Activated naive CD4-positive, alpha-beta T cell (primary cell): ENCODE data around the gene STPG3.

ENCODE experiments used
- DNase-seq, 4 experiments: peaks; one replicate each; lab custom pipeline; 2025; lab: John Stamatoyannopoulos, UW

Gene STPG3

DNA sequence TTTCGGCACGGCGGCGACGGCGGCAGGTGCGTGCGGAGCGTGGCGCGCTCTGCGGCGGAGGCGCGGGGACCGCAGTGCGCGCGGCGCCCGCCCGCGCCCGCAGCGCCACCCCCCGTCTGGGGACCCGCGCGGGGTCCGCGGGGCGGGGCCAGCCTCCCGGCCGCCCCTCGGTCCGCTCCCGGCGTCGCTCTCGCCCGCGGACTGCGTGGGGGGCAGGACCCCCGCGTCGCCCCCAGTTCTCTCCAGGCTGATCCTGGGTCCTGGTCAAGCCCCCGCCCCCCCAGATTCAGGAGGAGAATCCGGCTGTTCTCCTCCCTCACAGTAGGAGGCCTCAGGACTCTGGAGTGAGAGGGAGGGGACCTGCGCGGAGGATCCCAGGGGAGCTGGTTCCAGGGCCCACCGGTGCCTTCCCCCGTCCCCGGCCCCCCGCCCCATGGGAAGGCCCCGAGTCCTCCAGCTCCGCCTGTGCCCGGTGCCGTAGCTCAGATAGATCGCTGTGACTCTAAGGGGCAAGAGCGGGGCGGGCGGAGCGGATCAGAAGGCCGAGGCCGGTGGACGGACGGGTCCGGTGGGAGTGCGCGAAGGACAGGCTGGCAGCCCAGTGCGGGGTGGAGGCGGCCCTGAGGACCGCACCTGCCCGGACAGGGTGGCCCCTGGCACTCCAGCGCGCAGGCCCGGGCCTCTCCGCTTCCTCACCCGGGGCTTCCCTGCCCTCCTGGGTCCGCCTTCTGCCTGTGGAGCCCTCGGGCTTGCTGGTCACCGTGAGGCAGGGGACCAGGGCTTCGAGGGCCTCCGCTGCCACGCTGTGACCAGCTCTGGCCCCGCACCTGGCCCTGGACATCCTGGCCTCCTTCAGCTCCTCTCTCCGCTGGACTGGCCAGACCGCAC is 28.7 kb upstream of the STPG3 start, which contains the start of gene RNF208:
TSS of gene RNF208 (minus strand) at position 51 of the 888 bp plus-strand sequence. CDS start 1,028 bp downstream, outside the sequence.
- DNase-seq = no peak

DNA sequence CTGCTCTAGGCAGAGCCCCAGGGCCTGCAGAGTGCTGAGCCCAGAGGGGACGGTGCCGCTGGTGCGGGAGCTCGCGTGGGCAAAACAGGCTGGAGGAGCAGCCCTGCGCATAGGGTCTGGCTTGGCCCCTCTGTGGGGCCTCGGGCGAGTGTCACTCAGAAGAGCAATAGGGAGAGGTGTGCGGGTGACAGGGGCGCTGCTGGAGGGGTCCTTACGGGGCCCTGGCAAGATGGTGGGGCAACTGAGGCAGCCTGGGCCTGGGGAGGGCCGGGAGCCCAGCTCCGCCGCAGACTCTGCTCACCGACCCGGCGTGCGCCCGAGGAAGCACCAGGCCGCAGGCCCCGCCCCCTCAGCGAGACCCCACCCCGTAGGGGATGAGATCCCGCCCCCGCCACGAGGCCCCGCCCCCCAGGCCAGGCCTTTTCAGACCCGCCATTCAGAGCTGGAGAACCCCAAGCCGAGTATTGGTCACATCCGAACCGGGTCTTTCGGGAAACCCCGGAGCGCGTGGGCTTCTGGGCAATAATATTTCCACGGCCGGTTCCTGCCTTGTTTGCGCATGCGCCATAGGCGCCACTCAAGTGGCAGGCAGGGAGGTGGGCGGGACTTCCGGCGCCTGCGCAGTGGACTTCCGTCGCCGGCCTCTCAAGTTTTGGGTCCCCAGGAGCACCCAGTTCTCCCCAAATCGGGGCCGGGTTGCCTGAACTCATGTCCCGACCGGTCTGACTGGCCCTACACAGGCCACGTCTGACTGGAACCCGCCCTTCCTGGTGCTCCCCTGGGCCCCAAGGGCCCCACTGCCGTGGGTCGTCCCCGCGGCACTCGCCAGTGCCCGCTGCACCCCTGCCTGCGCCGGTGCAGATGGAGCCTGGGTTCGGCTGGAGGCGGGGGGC is 27.8 kb upstream of the STPG3 start:
- DNase-seq = peak; percentile 98 to 99 (median 98)

GRCh38 chr9:137224830-137225694 is 26.0 kb upstream of the STPG3 start, which contains the start of gene CYSRT1:
CYSRT1 (plus strand) TSS chr9:137225174; CDS start chr9:137225622, 448 bp downstream.
- DNase-seq = no peak

DNA sequence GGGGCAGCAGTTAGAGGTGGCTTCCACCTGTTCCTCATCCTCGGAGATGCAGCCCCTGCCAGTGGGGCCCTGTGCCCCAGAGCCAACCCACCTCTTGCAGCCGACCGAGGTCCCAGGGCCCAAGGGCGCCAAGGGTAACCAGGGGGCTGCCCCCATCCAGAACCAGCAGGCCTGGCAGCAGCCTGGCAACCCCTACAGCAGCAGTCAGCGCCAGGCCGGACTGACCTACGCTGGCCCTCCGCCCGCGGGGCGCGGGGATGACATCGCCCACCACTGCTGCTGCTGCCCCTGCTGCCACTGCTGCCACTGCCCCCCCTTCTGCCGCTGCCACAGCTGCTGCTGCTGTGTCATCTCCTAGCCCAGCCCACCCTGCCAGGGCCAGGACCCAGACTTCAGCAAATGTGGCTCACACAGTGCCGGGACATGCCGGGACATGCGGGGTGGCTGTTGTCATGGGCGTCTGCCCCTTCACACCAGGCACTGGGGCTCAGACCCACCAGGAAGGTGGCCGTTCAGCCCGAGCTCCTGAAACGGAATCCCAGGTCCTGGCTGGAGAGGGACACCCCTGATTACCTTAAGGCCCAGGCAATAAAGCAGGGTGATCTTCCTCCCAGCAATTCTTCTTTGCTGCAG is 25.3 kb upstream of the STPG3 start:
- no peak for DNase-seq

DNA sequence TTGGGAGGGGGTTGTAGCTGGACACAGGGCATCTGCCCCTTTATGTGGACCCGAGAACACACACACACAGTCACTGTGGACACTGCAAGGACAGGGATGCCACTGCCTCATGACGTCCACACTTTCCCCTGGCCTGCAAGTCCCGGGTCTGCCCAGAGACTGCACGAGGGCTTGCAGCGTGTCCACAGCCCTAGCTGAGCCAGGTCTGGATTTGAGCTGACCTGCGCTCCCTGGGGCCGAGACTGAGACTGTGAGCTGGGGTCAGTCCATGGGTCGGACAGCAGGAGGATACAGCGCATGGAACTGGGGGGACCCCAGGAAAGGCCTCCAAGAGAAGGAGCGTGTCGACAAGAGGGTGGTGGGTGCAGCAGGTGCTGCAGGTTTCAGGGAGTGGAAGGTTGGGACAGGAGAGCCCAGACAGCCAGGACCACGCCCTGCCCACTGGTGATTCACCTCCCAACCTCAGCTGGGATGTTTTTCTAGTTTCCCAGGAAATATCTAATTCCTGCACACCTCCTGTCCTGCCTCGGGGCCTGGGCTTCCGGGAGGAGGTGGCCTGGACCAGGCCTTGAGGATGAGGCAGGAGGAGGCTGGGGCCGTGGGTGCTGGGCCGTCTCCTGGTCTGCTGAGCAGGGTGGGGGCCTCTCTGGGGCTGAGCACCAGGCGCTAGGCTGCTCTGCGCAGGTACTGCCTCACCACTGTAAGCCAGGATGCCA is 24.6 kb upstream of the STPG3 start:
- DNase-seq = no peak

DNA sequence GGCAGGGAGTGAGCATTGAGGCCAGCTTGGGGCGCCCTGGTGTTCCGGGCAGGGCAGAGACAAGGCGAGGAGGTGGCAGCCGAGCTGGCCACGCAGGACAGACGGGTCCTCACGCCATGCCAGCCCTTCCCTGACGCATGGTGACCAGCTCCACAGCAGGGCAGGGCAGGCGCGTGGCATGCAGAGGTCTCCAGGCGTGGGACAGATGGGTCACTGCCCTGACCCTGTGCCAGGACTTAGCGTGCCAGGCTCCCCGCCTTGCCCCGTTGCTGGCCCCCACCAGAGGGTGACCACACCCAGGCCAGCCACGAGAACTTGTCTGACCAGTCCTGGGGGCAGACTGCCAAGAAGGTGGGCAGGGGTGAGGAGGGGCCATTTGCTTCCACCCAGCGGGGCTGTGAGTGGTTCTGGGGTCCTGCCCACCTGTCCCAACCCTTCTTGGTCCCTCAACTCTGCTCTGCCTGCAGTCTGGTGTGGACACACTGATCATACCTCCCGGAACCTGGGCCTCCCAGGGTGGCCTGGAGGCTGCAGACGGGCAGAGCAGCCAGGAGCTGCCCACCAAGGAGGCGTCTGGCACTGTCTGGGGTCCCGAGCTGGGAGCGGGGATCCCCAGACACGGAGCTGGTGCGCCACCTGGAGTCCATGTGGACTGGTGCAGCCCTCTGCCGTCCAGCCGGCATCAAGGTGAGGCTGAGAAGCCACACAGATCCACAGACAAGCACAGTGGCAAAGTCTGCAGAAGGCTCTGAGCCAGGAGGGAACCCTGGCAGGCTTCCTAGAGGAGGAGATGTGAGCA is 23.8 kb upstream of the STPG3 start, which contains the start of gene RNF224:
TSS of gene RNF224 (plus strand) at position 449 of the 799 bp plus-strand sequence. CDS start 834 bp downstream, outside the sequence.
- DNase-seq = peak; percentile 51 to 79 (median 69)

DNA sequence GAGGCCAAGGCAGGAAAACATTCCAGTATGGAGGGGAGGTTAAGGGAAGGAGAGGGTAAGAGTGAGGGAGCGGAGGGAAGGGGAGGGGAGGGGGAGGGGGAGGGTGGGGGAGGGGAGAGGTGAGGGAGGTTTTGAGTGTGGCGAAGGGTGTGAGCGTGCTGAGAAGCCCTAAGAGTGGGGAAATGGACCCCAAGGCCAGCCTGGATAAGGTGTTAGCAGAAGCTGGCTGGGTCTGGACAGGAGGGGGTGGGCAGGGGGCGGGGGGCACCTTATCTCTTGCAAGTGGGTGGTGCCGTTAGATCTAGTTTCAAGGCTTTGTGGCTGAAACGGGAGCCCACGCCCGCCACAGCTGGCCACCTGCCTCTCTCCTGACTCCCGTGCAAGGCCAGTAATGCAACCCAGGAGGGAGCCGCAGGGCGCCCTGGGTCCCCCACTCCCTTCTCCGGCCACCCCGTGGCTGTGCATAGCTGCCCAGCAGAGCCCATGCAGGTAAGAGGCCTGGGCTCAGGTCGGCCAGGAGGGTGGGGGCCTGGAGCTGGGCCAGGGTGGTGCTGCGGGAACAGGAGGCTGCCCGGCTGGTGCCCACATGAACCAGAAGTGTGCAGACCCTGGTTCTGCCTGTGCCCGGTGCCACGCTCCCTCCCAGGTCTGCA is 23.1 kb upstream of the STPG3 start:
- no peak for DNase-seq

DNA sequence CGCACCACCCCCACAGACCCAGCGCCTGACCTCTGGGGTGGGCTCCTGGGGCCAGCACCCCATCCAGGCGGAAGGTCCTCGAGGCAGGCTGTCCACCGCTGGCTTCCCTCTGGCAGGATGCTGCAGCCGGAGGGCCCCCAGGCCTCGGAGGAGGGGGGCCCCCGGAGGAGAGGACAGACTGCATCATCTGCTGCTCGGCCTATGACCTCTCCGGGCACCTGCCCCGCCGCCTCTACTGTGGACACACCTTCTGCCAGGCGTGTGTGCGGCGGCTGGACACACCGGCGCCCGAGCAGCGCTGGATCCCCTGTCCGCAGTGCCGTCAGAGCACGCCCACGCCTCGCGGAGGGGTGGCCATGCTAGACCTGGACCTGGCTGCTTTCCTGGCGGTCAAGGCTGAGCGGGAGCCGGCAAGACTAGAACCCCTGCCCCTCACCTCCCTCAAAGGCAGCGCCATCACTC is 22.5 kb upstream of the STPG3 start:
- DNase-seq = no peak

DNA sequence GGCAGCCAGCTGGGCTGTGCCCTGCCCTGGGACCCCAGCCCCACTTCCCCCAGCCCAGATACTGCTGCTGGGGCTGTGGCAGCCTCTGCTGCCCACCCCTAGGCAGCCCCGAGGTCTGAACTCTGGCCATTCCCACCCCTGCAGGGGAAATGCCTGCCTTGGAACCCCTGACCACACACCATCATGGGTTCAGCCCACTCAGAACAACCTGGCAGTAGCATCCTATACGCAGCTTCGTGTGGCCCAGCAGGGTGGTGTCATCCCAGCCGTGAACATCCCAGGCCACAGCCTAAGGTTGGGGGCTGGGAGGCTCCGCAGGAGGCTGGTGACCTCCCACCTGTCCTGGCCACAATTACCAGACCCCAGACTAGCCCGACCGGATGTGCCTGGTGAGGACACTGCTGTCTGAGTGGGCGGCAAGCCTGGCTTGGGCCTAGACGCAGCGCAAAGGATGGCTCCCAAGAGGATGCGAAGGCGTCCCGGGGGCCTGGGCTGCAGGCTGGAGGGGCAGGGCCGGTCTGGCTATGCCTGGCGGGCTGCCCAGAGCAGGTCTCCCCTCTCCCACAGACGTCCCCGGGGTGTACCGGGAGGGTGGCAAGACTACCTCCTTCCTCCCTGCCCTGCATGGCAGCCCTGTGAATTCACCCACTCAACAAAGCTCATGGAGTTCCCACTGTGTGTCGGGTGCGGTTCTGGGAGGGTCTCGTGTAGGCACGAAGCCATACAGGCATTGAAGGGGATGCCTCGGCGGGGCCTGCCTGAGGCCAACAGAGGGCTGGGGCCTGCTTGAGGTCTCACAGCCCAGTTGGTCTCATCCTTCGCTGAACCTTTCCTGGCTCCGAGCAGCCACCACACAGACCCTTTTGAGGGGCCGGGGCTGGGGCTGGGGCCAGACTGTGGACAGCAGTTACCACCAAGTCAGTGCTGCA is 21.9 kb upstream of the STPG3 start:
- DNase-seq = no peak

GRCh38 chr9:137229903-137230704 is 21.0 kb upstream of the STPG3 start:
- no peak for DNase-seq

DNA sequence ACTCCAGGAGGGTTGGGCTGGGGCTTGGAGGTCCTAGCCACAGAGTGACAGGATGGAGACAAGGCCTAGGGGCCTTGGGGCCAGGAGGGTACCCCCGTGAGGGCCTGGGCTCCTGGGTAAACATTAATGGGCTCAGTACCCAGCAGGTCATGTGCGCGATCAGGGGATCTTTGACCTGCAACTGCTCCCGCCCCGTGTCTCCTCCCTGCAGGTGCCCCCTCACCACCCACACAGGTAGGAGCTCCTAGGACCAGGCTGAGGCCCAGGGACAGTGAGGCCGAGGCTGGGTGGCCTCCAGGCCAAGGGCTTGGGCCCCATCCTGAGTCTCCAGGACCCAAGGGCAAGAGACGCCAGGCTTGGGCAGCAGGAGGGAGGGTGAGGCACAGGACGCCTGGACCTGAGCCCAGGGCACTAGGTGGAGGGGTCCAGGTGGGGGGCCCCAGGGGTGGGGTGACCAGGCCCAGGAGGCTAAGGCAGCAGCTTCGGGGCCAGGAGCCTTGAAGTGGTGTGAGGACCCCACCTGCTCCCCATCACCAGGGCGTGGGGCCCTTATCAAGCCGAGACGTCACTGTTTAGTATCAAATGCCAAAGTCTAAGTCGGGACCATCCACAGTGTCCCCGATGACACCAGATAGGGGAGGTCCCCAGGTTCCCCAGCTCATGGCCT is 20.2 kb upstream of the STPG3 start, which contains the start of gene SLC34A3:
TSS of gene SLC34A3 (plus strand) at position 197 of the 667 bp plus-strand sequence. CDS start 802 bp downstream, outside the sequence.
- no peak for DNase-seq

DNA sequence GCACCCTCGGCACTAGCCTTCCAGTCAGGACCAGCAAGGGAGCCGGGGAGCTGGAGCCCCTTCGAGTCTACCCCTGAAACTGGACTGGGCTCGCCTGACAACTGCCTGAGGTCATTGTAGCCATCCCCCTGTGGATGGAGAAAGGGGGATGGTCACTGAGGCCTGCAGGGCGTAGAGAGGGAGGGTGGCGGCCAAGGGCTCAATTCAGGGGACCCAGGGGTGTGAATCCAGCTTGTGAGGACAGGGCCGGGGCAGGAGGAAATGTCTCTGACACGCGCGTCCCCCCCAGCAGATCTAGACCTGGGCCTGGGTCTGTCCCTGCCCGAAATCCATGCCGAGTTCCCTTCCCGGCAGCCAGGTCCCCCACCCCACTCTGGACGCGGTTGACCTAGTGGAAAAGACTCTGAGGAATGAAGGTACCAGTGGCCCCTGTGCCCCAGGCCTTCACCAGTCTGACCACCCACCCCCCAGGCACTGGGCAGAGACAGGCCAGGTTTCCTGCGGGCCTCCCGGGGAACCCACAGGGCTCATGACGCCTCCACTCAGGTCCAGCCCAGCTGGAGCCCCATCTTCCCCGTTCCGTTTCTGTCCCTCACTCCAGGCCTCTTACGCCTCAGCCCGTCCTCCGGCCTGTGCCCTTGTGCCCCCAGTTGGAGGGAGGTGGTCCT is 19.6 kb upstream of the STPG3 start:
- no peak for DNase-seq

GRCh38 chr9:137232101-137232500 is 19.0 kb upstream of the STPG3 start:
- DNase-seq = no peak

GRCh38 chr9:137232510-137232909 is 18.6 kb upstream of the STPG3 start:
- DNase-seq = no peak

GRCh38 chr9:137233143-137233980 is 17.7 kb upstream of the STPG3 start:
- DNase-seq = no peak
